H1 (cell line): Measurements from ENCODE around the gene MGAT5. TPM values are rescaled to one million over a fixed set of nuclear protein-coding genes. Genes with fewer than 3 reads are reported as not detected.
A peak's percentile ranks its signal among the peaks of the same experiment; 100 is the strongest.

ENCODE experiments used
- CTCF ChIA-PET: fragments of 300-600 bp; sonication (Branson Sonifier 250); formaldehyde crosslinking; loops from one replicate; lab custom pipeline; 2021; ENCODE audit not compliant: partially characterized antibody; lab: Charles Lee
- POLR2A ChIA-PET: fragments of 300-600 bp; sonication (Branson Sonifier 250); formaldehyde crosslinking; loops from one replicate; lab custom pipeline; 2021; ENCODE audit warnings: inconsistent platforms; ENCODE audit not compliant: partially characterized antibody; lab: Charles Lee
- DNase-seq, 2 experiments: peaks; one replicate each; pipeline versions ENCODE4 v3.0.0 to v3.0.0-alpha.2; 2010 to 2022; ENCODE audit warnings: low spot score in 2 of 2, low read depth in 1 of 2, mixed read lengths in 1 of 2
- FAIRE-seq: peaks from 2 replicates; lab custom pipeline; 2011; peaks lifted over from hg19 to GRCh38; lab: Jason Lieb, UNC
- H2AFZ ChIP-seq: 2 replicates; pipeline ENCODE4 v1.8.1; 2012; ENCODE audit warnings: low read length, inconsistent platforms
- H2AK5ac ChIP-seq: 2 replicates; pipeline ENCODE4 v1.6.1; 2013; ENCODE audit warnings: low read depth, low read length
- H2BK120ac ChIP-seq: replicated peaks from 2 replicates; pipeline ENCODE3; 2013; ENCODE audit warnings: low read depth, low read length, inconsistent platforms
- H2BK12ac ChIP-seq: 2 replicates; pipeline ENCODE4 v1.6.1; 2013; ENCODE audit warnings: low read depth, low read length
- H2BK15ac ChIP-seq: 2 replicates; pipeline ENCODE4 v1.6.1; 2013; ENCODE audit warnings: low read length
- H2BK20ac ChIP-seq: 2 replicates; pipeline ENCODE4 v1.6.1; 2013; ENCODE audit warnings: low read length
- H2BK5ac ChIP-seq: 2 replicates; pipeline ENCODE4 v1.6.1; 2013; ENCODE audit warnings: low read depth, low read length
- H3K14ac ChIP-seq: 2 replicates; pipeline ENCODE4 v1.6.1; 2013; ENCODE audit warnings: inconsistent platforms; ENCODE audit not compliant: insufficient read length
- H3K18ac ChIP-seq: 2 replicates; pipeline ENCODE4 v1.6.1; 2013; ENCODE audit warnings: low read length; ENCODE audit errors: extremely low read depth
- H3K23ac ChIP-seq: 2 replicates; pipeline ENCODE4 v1.6.1; 2013; ENCODE audit warnings: inconsistent platforms; ENCODE audit not compliant: insufficient read length
- H3K23me2 ChIP-seq: 2 replicates; pipeline ENCODE4 v1.6.1; 2013; ENCODE audit warnings: low read depth, low read length
- H3K27ac ChIP-seq: 2 replicates; pipeline ENCODE4 v1.6.1; 2011; ENCODE audit warnings: low read depth, low read length, inconsistent platforms
- H3K27me3 ChIP-seq, 4 experiments: replicated peaks in 1 of 4; 1 replicate in 1 of 4; 2 replicates in 3 of 4; pipeline versions ENCODE4 v1.6.1 to v1.8.1; 2011 to 2013; ENCODE audit warnings: low read length in 3 of 4, mild to moderate bottlenecking in 3 of 4, inconsistent platforms in 2 of 4, mixed read lengths in 2 of 4, moderate library complexity in 1 of 4; ENCODE audit not compliant: control insufficient read depth in 3 of 4, insufficient read depth in 3 of 4; ENCODE audit errors: extremely low read depth in 1 of 4
- H3K36me3 ChIP-seq, 4 experiments: 2 replicates each; pipeline versions ENCODE4 v1.6.1 to v1.8.1; 2011 to 2013; ENCODE audit warnings: mild to moderate bottlenecking in 4 of 4, low read length in 3 of 4, moderate library complexity in 2 of 4, control low read depth in 1 of 4, inconsistent platforms in 1 of 4; ENCODE audit not compliant: insufficient read depth in 4 of 4, control insufficient read depth in 2 of 4
- H3K4ac ChIP-seq: replicated peaks from 2 replicates; pipeline ENCODE3; 2013; ENCODE audit warnings: low read length, low read depth, mixed read lengths, inconsistent platforms; ENCODE audit not compliant: insufficient read length
- H3K4me1 ChIP-seq, 4 experiments: replicated peaks in 1 of 4; 1 replicate in 1 of 4; 2 replicates in 3 of 4; pipeline versions ENCODE4 v1.6.1 to v1.8.1; 2011 to 2013; ENCODE audit warnings: low read length in 3 of 4, inconsistent platforms in 2 of 4, mixed read lengths in 1 of 4; ENCODE audit not compliant: insufficient read depth in 4 of 4, control insufficient read depth in 3 of 4
- H3K4me2 ChIP-seq, 2 experiments: 2 replicates each; pipeline versions ENCODE4 v1.6.1 to v1.8.1; 2011 to 2013; ENCODE audit warnings: low read depth in 2 of 2, low read length in 2 of 2, control low read depth in 1 of 2, inconsistent platforms in 1 of 2, mild to moderate bottlenecking in 1 of 2; ENCODE audit not compliant: insufficient read depth in 1 of 2
- H3K4me3 ChIP-seq, 4 experiments: fragments of 200-600, 300-600 bp in 1 of 4; sonication (generic), shearing (Covaris generic), sonication (Bioruptor Twin) in 1 of 4; 2 replicates each; pipeline versions ENCODE4 v1.5.1 to v1.8.1; 2011 to 2016; ENCODE audit warnings: low read length in 4 of 4, low read depth in 3 of 4, control low read depth in 2 of 4, inconsistent platforms in 2 of 4, mild to moderate bottlenecking in 2 of 4, mixed read lengths in 1 of 4, moderate library complexity in 1 of 4; ENCODE audit not compliant: insufficient read depth in 2 of 4; ENCODE audit errors: extremely low read depth in 1 of 4
- H3K56ac ChIP-seq: replicated peaks from 2 replicates; pipeline ENCODE3; 2013; ENCODE audit warnings: low read depth, mild to moderate bottlenecking, mixed read lengths, low read length, inconsistent platforms; ENCODE audit not compliant: insufficient read length
- H3K79me1 ChIP-seq: 2 replicates; pipeline ENCODE4 v1.6.1; 2013; ENCODE audit warnings: low read depth, low read length, control low read depth
- H3K79me2 ChIP-seq, 2 experiments: 2 replicates each; pipeline versions ENCODE4 v1.6.1 to v1.8.1; 2012 to 2013; ENCODE audit warnings: low read length in 2 of 2, mild to moderate bottlenecking in 2 of 2, inconsistent platforms in 1 of 2; ENCODE audit not compliant: insufficient read depth in 2 of 2, control insufficient read depth in 1 of 2
- H3K9ac ChIP-seq, 4 experiments: replicated peaks in 1 of 4; 1 replicate in 1 of 4; 2 replicates in 3 of 4; pipeline versions ENCODE4 v1.6.1 to v1.8.1; 2011 to 2013; ENCODE audit warnings: low read depth in 3 of 4, low read length in 3 of 4, control low read depth in 2 of 4, mild to moderate bottlenecking in 2 of 4, moderate library complexity in 2 of 4, inconsistent platforms in 1 of 4; ENCODE audit errors: extremely low read depth in 1 of 4
- H3K9me3 ChIP-seq, 2 experiments: 2 replicates each; pipeline versions ENCODE4 v1.6.1 to v1.8.1; 2012 to 2013; ENCODE audit warnings: mild to moderate bottlenecking in 2 of 2, moderate library complexity in 2 of 2, control low read depth in 1 of 2, inconsistent platforms in 1 of 2, low read depth in 1 of 2, low read length in 1 of 2, mixed read lengths in 1 of 2; ENCODE audit not compliant: insufficient read depth in 2 of 2
- H4K20me1 ChIP-seq, 2 experiments: replicated peaks in 1 of 2; 2 replicates each; pipeline versions ENCODE3 to v1.8.1; 2011 to 2013; ENCODE audit warnings: inconsistent platforms in 2 of 2, low read length in 2 of 2, mild to moderate bottlenecking in 1 of 2; ENCODE audit not compliant: insufficient read depth in 2 of 2, control insufficient read depth in 1 of 2
- H4K5ac ChIP-seq: 2 replicates; pipeline ENCODE4 v1.6.1; 2013; ENCODE audit warnings: low read length, low read depth, mixed read lengths, inconsistent platforms; ENCODE audit not compliant: insufficient read length
- H4K8ac ChIP-seq: 2 replicates; pipeline ENCODE4 v1.8.0; 2013; ENCODE audit warnings: mild to moderate bottlenecking, moderate library complexity, low read length, inconsistent platforms; ENCODE audit not compliant: insufficient read depth; ENCODE audit errors: extremely low read depth
- H4K91ac ChIP-seq: replicated peaks from 2 replicates; pipeline ENCODE3; 2013; ENCODE audit warnings: low read length, mixed read lengths, inconsistent platforms; ENCODE audit not compliant: insufficient read length
- GTF2F1 ChIP-seq: IDR thresholded peaks from 2 replicates; pipeline ENCODE4 v1.6.1; 2012; ENCODE audit warnings: low read depth, low read length, improper control_type of control experiment, borderline replicate concordance
- RAD21 ChIP-seq, 2 experiments: IDR thresholded peaks in 1 of 2; conservative IDR thresholded peaks in 1 of 2; 2 replicates each; pipeline ENCODE4 v1.6.1; 2011; ENCODE audit warnings: low read depth in 2 of 2, low read length in 2 of 2, improper control_type of control experiment in 1 of 2, inconsistent platforms in 1 of 2, mild to moderate bottlenecking in 1 of 2, moderate library complexity in 1 of 2
- TCF12 ChIP-seq: IDR thresholded peaks from 2 replicates; pipeline ENCODE4 v1.6.1; 2011; ENCODE audit warnings: low read depth, mild to moderate bottlenecking, low read length
- YY1 ChIP-seq: IDR thresholded peaks from 2 replicates; pipeline ENCODE4 v1.6.1; 2011; ENCODE audit warnings: low read depth, mild to moderate bottlenecking, low read length
- WGBS, 2 experiments: shearing (Covaris generic) in 1 of 2; methylation state at CpG; one replicate each; pipeline versions ENCODE4 v1.1.6 to v1.1.7; 2013 to 2015; ENCODE audit warnings: low lambda C conversion rate in 2 of 2, mixed read lengths in 2 of 2, inconsistent platforms in 1 of 2, low coverage in 1 of 2, missing lambda C conversion rate in 1 of 2; ENCODE audit not compliant: insufficient replicate concordance in 2 of 2, insufficient coverage in 1 of 2, insufficient read length in 1 of 2; ENCODE audit errors: extremely low coverage in 1 of 2, missing lambda C conversion rate in 1 of 2; 5-methylcytosine and 5-hydroxymethylcytosine counted together
- polyA plus RNA-seq, 7 experiments: library from polyadenylated mRNA; depleted of rRNA in 3 of 7; stranded (reverse) in 5 of 7; unstranded in 2 of 7; fragments of >200 nt in 5 of 7; fragments of 200-250 nt in 2 of 7; gene quantifications; 1 replicate in 5 of 7; 2 replicates in 1 of 7; 4 replicates in 1 of 7; pipeline versions ENCODE4 v1.2.1 to v1.2.3, GENCODE V29; 2011 to 2013; ENCODE audit warnings: missing spikeins in 2 of 7, mixed read lengths in 2 of 7
- total RNA-seq: library from RNA; stranded (reverse); fragmentation: NEBNext Ultra II Directional; extraction: Animal tissue kit (Norgen Biotek cat#: 25700); gene quantifications from 2 replicates; pipeline ENCODE4 v1.2.1, GENCODE V29; 2021
- TF ChIP-seq, protein P1 (sequence below), 3 experiments: IDR thresholded peaks; 1 replicate in 2 of 3; 2 replicates in 1 of 3; pipeline versions ENCODE4 v1.5.1 to v1.6.1; 2011; ENCODE audit warnings: low read length in 3 of 3, mild to moderate bottlenecking in 3 of 3, inconsistent platforms in 2 of 3, low read depth in 1 of 3, moderate library complexity in 1 of 3; ENCODE audit not compliant: insufficient read depth in 1 of 3; ENCODE audit errors: control extremely low read depth in 1 of 3

Gene MGAT5
- total and polyA plus RNA-seq, 2 of the 8 experiments (the other 6 are each of a cell fraction or from before 2014, with no cell fraction given): 11.2 to 49.2 TPM

DNA sequence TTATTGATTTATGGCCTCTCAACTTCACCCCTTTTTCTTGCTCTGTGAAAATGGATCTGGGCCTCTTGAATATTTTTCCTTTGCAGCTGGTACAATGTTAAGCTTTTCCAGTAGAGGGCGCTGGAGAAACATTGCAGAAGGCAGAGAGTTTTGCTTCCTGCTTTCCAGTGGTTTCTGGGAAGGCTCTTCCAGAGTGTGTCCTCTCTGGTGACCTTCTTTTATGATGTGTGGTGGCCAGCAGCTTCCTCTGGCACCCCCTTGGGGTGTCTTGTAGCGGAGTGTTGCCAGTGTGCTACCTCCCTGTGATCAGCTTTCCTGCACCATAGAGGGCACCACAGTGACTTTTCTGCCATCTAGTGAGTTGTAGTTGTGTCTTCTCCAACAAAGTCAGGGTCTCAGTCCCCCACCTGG, 25.4 kb upstream of the MGAT5 start:
- Histone ChIP-seq H3K4ac (no peak overlapping the region), H3K14ac (no peak overlapping the region), H4K5ac (no peak overlapping the region), H3K79me1 (peaks cover 5% of the 10 kb centered on the region; the same call in 1 of the 2 replicates), H2BK5ac (no peak overlapping the region), H3K23me2 (no peaks in the 10 kb centered on the region; the same call in 1 of the 2 replicates), H3K4me3 (no peak overlapping the region), H3K4me2 (no peak overlapping the region), H3K23ac (no peak overlapping the region), H3K27ac (no peak overlapping the region), H3K79me2 (peaks cover 3 to 74% of the 10 kb centered on the region in 2 experiments; a peak in 3 of 4 replicates), H2BK20ac (no peak overlapping the region), H2BK15ac (no peak overlapping the region), H3K4me1 (peaks cover 0 to 5% (median 2%) of the 10 kb centered on the region in 4 experiments; a peak in 3 of 7 replicates), H2AK5ac (no peak overlapping the region), H2BK12ac (no peak overlapping the region), H3K18ac (no peak overlapping the region), H2BK120ac (no peak overlapping the region), H3K9me3 (peaks cover 20 to 22% of the 10 kb centered on the region in 2 experiments; a peak in 3 of 4 replicates), H3K36me3 (peaks cover 0 to 4% (median 0%) of the 10 kb centered on the region in 4 experiments; a peak in 2 of 8 replicates), H4K91ac (no peak overlapping the region), H3K56ac (no peak overlapping the region), H4K20me1 (no peaks in the 10 kb centered on the region), H3K9ac (no peak overlapping the region), H2AFZ (no peak overlapping the region), H4K8ac (no peak overlapping the region), H3K27me3 (no peaks in the 10 kb centered on the region; a peak in 1 of 7 replicates)
- ChIA-PET POLR2A (interaction anchor here (0.7 to 1.2 kb wide), 3 partner anchors 8 to 140 kb away, joined by 3 read pairs; no protein-coding TSS in a partner anchor), CTCF (interaction anchor here (0.9 to 5.0 kb wide), 16 partner anchors 10 to 152 kb away, joined by 3 to 43 read pairs (median 4); no protein-coding TSS in a partner anchor)
- 47% methylated on average over 2 of the region's 2 CpGs; no CpG with 5 or more reads in 1 of the 2 experiments for WGBS, 2 experiments
- DNase-seq (no peak), FAIRE-seq (no peak)
- no peak for TF ChIP-seq YY1
- TF ChIP-seq, protein P1, sequence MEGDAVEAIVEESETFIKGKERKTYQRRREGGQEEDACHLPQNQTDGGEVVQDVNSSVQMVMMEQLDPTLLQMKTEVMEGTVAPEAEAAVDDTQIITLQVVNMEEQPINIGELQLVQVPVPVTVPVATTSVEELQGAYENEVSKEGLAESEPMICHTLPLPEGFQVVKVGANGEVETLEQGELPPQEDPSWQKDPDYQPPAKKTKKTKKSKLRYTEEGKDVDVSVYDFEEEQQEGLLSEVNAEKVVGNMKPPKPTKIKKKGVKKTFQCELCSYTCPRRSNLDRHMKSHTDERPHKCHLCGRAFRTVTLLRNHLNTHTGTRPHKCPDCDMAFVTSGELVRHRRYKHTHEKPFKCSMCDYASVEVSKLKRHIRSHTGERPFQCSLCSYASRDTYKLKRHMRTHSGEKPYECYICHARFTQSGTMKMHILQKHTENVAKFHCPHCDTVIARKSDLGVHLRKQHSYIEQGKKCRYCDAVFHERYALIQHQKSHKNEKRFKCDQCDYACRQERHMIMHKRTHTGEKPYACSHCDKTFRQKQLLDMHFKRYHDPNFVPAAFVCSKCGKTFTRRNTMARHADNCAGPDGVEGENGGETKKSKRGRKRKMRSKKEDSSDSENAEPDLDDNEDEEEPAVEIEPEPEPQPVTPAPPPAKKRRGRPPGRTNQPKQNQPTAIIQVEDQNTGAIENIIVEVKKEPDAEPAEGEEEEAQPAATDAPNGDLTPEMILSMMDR (IDR thresholded peaks at IDR 0.05; ENCODE audit: control extremely low read depth in 1 of 3, insufficient read depth in 1 of 3, low read depth in 1 of 3, low read length in 3 of 3): peak in 2 of 3 experiments; percentile 38 to 58; a peak in 3 of 4 replicates
- no peak for TF ChIP-seq GTF2F1
- peak; percentile 30 to 41 for TF ChIP-seq RAD21 (IDR thresholded peaks at IDR 0.05 in 1 of 2, conservative IDR thresholded peaks at IDR 0.05 in 1 of 2; ENCODE audit: low read depth in 2 of 2, low read length in 2 of 2)
- peak; percentile 45; the same call in 1 of the 2 replicates for TF ChIP-seq TCF12
